Gastroesophageal sphincter (tissue), 3 donors: Measurements from ENCODE around the gene CA4.

Experiments used
- POLR2A ChIP-seq, 2 donors: fragments of 450-650 bp; IDR thresholded peaks; one replicate each; pipeline ENCODE4 v1.6.1; 2017; ENCODE audit warnings: antibody characterized with exemption in 2 of 2, mild to moderate bottlenecking in 2 of 2, moderate library complexity in 1 of 2
- TF ChIP-seq, protein P1 (sequence below), 4 experiments: fragments of 200-600 bp in 2 of 4; fragments of 450-650 bp in 2 of 4; sonication (generic) in 1 of 4; IDR thresholded peaks; one replicate each; pipeline ENCODE4 v1.5.1; 2017 to 2019; ENCODE audit warnings: antibody characterized with exemption in 4 of 4, mild to moderate bottlenecking in 2 of 4, moderate library complexity in 2 of 4

DNA sequence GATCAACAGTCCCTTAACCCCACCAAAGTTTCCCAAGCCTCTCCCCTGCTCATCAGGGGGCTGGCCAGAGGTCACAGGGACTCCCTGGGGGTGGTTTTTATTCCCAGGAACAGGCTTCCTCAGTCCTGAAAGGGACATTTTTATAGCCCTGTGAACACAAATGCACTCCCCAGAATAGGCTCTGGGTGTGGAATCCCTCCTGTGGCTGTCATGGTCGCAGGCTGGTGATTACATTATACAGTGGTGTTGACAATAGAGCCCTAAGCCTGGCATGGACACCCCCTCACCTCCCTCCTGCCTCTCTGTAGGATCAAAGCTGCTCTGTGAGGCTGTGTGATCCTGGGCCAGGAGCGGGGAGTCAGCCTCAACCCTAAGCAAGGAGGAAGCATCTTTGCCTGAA lies 1.4 kb upstream of the CA4 start:
- TF ChIP-seq, protein P1, sequence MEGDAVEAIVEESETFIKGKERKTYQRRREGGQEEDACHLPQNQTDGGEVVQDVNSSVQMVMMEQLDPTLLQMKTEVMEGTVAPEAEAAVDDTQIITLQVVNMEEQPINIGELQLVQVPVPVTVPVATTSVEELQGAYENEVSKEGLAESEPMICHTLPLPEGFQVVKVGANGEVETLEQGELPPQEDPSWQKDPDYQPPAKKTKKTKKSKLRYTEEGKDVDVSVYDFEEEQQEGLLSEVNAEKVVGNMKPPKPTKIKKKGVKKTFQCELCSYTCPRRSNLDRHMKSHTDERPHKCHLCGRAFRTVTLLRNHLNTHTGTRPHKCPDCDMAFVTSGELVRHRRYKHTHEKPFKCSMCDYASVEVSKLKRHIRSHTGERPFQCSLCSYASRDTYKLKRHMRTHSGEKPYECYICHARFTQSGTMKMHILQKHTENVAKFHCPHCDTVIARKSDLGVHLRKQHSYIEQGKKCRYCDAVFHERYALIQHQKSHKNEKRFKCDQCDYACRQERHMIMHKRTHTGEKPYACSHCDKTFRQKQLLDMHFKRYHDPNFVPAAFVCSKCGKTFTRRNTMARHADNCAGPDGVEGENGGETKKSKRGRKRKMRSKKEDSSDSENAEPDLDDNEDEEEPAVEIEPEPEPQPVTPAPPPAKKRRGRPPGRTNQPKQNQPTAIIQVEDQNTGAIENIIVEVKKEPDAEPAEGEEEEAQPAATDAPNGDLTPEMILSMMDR (IDR thresholded peaks at IDR 0.05), result no peak
- no peak for TF ChIP-seq POLR2A (IDR thresholded peaks at IDR 0.05)
